ENCODE results near the gene AURKA.
A peak's percentile ranks its signal among the peaks of the same experiment; 100 is the strongest.

Gene AURKA

GRCh38 chr20:56392132-56392880, at the start of gene AURKA, which contains the start of gene CSTF1:
Gene AURKA (minus strand): TSS chr20:56392215. CDS start chr20:56388197, 4,018 bp downstream.
Gene CSTF1 (plus strand): TSS chr20:56392645. CDS start chr20:56395553, 2,908 bp downstream.
- peak; percentile 99 for DNase-seq

GRCh38 chr20:56440346-56441007, 48.5 kb upstream of the AURKA start:
- DNase-seq, result peak; percentile 29

GRCh38 chr20:56439771-56440291, 47.8 kb upstream of the AURKA start:
- DNase-seq, result no peak

GRCh38 chr20:56438284-56438683, 46.3 kb upstream of the AURKA start:
- no peak for DNase-seq

GRCh38 chr20:56437196-56437960, 45.4 kb upstream of the AURKA start:
- no peak for DNase-seq

- DNase-seq, result no peak
Measured at GRCh38 chr20:56433880-56434255, 41.9 kb upstream of the AURKA start.

GRCh38 chr20:56433221-56433879, 41.3 kb upstream of the AURKA start:
- DNase-seq, result no peak

- DNase-seq, result no peak
Measured at GRCh38 chr20:56431471-56431870, 39.5 kb upstream of the AURKA start.

GRCh38 chr20:56430957-56431356, 38.9 kb upstream of the AURKA start:
- DNase-seq, result no peak

GRCh38 chr20:56430461-56430860, 38.4 kb upstream of the AURKA start:
- no peak for DNase-seq

- DNase-seq, result no peak
Measured at GRCh38 chr20:56429941-56430340, 37.9 kb upstream of the AURKA start.

GRCh38 chr20:56429502-56429901, 37.5 kb upstream of the AURKA start:
- peak; percentile 59 for DNase-seq

GRCh38 chr20:56428881-56429280, 36.9 kb upstream of the AURKA start:
- DNase-seq, result no peak

- DNase-seq, result no peak
Measured at GRCh38 chr20:56428410-56428809, 36.4 kb upstream of the AURKA start.

- DNase-seq, result no peak
Measured at GRCh38 chr20:56427797-56428196, 35.8 kb upstream of the AURKA start.

- no peak for DNase-seq
Measured at GRCh38 chr20:56426926-56427325, 34.9 kb upstream of the AURKA start.

GRCh38 chr20:56426026-56426425, 34.0 kb upstream of the AURKA start:
- DNase-seq, result no peak

- DNase-seq, result no peak
Measured at GRCh38 chr20:56424931-56425330, 32.9 kb upstream of the AURKA start.

- no peak for DNase-seq
Measured at GRCh38 chr20:56423886-56424285, 31.9 kb upstream of the AURKA start.

- DNase-seq, result no peak
Measured at GRCh38 chr20:56423211-56423610, 31.2 kb upstream of the AURKA start.

GRCh38 chr20:56422824-56423189, 30.8 kb upstream of the AURKA start:
- no peak for DNase-seq

- DNase-seq, result no peak
Measured at GRCh38 chr20:56422076-56422823, 30.2 kb upstream of the AURKA start.
